HG02798 (cell line): ENCODE measurements around the gene CYP27B1.

Experiments
- ATAC-seq: cut with Tn5 transposase; IDR thresholded peaks from one replicate; pipeline ENCODE4 v1.9.1; 2021; ENCODE audit warnings: mild to moderate bottlenecking; ENCODE audit not compliant: unreplicated experiment, poor library complexity

CYP27B1 gene, protein sequence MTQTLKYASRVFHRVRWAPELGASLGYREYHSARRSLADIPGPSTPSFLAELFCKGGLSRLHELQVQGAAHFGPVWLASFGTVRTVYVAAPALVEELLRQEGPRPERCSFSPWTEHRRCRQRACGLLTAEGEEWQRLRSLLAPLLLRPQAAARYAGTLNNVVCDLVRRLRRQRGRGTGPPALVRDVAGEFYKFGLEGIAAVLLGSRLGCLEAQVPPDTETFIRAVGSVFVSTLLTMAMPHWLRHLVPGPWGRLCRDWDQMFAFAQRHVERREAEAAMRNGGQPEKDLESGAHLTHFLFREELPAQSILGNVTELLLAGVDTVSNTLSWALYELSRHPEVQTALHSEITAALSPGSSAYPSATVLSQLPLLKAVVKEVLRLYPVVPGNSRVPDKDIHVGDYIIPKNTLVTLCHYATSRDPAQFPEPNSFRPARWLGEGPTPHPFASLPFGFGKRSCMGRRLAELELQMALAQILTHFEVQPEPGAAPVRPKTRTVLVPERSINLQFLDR

DNA sequence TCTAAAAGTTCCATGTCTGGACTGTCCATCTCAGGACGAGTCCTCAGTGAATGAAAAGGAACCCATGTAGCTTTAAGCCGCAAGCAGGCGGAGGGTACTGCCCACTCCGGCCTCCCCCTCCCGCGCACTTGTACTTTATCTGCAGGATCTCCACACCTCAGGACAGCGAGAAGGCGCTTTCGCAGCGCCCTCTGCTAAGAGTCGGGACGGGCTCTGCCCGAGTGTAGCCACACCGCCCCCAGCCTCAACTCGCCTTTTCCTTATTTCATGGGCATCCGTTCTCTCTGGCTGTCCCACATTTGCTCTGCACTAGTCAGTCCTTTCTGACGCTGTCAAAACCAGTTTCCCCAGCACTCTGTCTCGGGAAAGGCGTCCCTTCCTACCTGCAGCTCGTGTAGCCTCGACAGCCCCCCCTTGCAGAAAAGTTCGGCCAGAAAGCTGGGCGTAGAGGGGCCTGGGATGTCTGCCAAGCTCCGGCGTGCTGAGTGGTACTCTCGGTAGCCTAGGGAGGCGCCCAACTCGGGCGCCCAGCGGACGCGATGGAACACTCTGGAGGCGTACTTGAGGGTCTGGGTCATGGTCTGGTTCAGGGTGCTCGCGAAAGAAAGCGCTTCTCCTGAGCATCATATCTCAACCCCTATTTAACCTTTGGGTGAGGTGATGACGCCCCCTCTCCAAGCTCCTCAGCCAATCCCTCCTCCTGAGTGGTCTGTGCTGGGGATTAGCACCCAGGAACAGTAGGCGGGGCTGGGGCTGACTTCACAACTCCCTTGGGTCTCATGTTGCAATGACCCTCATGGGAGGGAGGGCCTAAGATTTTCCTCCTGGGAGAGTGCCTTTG lies at the start of gene CYP27B1:
Gene CYP27B1, minus strand, starts transcription at position 615 of the 841 bp plus-strand sequence. Its CDS starts 37 bp downstream, at position 578.
- ATAC-seq, result no peak

DNA sequence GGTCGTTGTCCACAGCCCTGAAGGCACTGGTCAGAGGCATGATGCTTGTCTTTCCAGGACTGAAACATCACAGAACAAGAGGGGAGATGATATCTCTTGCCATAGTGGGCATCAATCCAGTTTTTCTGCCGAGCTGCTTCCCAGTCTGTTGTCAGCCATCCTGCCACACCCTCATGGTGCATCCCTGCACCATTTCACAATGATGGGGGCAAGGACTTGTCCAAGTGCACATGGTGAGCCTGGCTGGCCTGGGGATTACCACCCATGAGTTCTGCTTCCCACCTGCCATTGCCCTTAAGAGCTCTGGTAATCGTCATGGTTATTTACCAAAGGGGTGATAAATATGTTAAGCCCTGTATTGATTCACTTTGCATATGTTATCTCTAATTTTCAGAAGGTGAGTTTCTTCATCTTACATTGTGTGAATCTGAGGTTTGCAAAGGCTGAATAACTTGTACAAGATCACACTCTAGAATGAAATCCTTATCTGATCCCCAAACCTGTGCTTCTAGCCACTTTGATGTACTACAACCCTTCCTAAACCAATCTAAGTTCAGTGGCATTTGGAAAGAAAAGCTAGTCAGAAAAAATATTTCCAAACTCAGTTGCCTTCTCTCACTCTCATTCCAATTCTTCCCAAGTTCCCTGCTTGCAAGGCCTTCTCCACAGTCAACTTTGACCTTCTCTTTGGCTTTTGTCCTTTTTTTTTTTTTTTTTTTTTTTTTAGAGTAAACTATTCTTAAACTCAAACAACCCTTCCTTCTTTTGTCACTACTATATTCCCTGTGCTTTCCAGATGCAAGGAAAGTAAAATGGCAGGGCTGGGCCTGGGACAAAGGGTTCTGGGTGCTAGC lies 49.4 kb upstream of the CYP27B1 start:
- ATAC-seq, result no peak

DNA sequence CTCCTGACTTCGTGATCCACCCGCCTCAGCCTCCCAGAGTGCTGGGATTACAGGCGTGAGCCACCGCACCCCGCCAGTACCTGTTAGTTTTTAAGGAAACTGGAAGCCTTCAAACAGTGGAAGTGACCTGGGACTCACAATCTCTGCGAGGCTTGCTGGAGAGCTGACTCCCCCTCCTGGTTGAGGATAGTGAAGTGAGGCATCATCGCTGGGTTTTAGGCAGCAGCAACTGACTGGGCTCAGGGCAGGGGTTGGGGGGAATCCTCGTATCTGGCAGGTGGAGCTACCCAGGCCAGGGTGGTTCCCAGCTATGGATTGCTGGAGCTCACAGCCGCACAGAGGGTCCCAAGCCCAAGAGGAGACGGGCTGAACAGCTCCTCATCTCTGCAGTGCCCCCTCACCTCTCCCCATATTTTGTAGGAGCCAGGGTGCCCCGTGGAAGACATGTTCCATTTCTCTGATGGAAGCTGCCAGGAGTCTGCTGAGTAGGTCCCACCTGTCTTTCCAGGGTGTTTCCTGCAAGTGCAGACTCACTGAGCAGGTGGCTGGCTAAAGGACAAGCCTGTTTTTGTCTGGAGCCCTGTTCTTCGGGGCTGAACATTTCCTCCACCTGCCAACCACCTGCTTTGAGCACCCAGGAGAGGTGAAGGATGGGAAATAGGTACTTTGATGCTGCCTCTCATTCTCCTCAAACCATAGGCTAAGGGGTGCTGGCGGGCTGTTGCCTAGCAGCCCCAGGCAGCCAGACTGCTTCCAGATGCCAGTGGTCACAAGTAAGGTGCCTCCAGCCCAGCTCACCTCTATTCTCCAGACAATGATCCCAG lies 48.5 kb upstream of the CYP27B1 start:
- no peak for ATAC-seq

DNA sequence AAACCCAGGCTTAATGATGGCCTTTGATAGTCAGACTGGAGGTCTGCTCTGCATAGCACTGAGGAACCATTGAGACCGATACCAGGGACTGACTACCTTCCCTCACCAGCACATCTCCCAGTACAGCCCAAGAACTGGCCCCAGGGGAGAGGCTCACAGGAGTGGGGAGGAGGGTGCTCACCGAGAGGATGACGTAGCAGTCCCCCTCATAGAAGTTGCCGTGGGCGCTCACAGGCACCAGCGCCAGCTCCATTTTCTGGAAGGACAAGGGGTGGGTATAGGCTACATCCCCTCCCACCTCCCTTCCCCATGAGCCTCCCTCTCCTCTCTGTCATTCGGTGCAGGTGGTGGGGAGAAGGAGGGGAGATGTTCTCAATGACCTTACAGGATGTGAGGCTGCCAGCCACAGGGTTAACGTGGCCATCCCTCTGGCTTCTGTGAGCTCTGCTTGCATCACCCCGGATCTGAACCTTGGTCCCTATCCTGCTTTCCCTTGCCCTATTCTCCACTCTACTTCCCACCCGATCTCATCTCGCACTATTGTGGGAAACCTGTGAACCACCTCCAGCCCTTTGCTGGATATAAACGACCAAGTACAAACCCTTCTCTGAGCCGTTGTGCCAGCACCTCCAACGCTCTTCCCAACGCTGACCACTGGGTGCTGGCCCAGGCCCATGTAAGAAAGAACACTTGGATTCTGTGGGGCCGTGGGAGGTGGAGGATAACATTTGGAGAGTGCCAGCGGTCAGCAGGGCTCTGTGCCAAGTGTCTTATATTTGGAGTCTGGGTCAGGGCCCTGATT lies 47.3 kb upstream of the CYP27B1 start:
- ATAC-seq, result no peak

DNA sequence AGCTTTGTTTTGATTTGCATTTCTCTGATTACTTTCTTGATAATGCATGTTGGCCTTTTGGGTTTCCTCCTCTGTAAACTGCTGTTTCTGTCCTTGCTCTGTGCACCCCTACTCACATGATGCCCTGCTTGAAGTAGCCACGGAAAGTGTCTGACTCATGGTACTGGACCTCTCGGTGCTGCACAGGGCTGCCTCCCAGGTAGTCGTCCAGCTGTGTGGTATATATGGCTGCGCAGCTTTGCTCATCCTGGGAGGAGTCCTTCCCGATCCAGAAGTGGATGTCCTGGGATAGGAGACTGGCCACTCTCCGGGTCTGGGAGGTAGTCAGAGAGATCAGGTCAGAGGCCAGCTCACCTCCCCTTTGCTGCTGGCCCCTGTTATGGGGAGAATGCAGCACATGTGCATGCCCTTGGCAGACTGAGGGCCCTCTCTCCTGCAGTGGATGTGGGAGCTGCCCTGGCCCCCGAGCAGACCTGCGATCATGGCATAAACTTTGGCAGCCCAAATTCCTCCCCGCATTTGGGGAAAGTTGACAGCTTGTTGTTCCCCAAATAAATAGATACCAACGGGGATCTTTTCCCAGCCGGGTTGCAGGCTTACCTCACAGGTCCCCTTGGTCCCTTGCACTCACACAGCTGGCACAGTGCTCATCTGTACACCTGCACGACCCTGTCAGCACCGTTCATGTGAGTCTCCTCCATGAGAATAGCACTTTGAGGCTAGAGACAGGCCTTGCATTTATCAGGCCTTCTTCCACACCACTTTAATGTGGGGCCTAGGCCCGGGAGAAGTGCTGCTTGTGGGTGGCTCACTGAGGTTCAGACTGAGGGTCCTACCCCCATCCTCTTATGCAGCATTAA lies 46.5 kb upstream of the CYP27B1 start:
- ATAC-seq, result no peak

DNA sequence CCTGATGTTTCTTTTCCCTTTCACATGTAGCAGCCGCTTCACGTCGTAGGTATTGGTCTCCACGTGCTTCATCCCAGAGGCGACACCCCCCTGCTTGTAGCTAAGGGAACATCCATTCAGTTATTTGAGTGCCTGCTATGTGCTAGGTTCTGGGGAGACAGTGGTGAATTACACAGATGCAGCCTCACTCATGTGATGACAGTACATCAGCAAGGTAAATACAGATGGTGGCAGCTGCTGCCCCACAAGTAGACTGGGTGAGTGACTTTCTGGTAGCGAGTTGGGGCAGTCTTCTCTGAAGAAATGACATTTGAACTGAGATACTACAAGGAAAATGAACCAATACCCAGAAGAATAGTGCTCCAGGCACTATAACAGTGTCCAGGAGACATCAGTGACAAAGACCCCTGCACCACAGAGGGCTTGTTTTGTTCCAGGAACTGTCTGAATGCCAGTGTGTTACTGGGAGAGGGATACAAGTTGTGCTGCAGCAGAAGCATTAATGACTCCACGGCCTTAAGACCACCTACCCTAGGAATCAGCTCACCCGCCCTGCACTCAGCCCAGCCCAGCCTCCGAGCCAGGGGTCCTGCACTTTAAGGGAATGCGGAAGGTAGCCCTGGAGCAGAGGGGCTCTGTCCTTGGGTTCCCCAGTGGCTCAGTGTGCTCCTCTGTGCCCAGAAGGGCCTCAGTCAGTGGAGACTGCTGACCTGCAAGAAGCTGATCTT lies 44.3 kb upstream of the CYP27B1 start:
- ATAC-seq, result no peak

DNA sequence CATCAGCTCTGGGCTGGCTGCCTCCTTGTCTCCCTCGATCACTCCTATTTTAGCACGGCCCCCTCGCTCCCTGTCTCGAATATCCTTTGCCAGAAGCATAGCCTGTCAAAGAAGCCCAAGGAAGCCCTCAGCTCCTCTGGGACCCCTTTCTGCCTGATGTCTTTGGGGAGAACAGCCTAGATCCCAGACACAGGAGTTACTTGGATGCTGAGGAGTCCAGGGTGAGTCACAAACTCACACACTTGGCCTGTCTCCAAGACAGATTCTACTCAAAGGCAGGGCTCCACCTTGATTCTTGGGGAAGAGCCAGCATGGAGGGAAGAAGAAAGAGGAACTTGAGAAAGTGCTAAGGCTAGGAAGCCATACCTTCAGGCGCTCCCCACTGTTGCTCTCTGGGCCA lies 43.6 kb upstream of the CYP27B1 start:
- ATAC-seq, result no peak

DNA sequence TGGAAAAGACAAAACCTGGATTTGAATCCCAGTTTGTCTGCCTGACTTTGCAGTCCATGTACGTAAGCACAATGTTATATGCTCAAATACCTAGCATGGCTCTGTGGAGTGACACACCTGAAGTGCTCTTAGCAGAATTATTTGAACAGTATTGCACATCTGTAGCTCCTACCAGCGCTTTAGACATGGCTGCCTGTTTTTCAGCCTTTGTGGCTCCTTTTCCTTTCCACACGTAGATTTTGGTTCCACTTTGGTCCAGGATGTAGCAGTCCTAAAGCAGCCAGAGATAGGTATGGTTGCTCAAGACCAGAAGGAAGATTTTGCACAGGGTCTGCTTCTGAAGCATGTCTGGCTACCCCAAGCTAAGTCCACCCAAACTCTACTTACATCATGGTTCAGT lies 42.5 kb upstream of the CYP27B1 start:
- ATAC-seq, result no peak

DNA sequence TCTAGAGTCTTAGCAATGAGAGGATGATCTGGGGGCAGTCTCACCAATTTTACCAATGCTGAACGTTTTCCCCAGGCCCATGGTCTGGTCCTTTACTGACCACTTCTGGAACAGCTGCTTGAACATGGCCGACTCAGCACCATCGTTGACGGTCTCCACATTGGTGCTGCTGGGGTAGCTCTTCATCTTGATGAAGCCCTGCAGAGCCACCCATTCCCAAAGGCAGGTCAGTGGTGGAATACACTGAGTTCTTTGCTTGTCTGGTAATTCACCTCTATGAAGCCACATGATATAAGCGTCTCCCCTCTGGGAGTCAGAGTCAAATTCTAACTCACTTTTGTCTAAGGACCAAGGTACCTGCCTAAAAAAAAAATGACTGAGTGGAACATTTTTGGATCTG lies 41.5 kb upstream of the CYP27B1 start:
- ATAC-seq, result no peak

DNA sequence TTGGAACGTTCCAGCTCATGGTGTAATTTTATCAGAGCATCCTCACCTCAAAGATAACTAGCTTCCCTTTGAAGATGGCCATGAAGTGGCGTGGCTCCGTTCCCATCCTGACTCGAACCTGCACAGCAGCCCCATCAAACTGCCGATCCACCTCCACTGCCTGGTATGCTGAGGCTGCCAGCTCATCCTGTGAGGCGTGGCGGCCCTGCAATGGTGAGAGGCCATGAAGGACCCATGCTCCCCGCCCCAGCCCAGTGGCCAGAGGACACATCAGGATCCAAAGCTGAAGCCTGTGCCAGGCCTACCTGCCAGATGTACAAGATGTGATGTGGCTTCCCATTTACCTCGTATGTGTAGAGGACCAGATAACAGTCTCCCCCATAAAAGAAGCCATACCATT lies 40.4 kb upstream of the CYP27B1 start:
- no peak for ATAC-seq

DNA sequence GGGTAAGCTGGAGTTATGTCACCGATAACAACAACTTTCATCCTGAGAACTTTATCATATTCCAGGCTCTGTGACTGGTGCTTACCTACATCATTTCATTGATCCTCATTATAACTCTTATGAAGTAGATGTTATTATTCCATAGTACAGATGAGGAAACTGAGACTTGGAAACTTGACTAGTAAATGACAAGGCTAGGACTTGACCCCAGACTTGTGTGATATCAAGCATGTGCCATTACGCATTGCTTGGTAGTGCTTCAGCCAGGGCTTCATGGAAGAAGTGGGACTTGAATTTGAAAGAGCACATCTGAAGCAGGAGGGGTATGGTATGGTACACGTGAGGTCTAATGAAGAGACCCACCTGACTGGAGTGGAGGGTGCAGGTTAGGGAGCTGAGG lies 39.8 kb upstream of the CYP27B1 start:
- no peak for ATAC-seq

DNA sequence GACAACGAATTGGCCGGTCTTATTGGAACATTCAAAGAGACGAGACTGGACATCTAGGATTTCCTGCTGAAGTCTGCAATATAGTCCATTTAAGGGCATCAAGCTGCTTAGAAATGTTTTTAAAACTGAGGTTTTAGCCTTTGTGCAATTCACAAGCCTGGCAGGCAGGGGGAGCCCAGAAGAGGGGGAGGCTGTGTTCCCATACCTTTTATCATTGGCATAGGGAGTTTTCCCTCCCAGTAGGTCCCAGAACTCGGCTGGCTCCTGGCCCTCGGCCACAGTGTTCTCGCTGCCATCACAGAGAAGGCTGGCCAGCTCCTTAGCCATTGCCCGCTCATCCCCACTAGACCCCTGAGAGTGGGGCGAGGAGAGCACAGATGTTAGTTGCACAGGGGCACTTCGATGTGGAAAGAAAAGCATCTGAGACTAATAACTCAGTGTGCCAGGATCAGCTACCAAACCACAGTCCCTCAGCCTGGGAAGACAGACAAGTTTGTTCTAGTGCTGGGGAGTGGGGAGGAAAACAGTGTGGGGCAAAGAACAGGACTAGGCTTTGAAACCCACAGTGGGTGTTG lies 36.5 kb upstream of the CYP27B1 start:
- ATAC-seq, result no peak

DNA sequence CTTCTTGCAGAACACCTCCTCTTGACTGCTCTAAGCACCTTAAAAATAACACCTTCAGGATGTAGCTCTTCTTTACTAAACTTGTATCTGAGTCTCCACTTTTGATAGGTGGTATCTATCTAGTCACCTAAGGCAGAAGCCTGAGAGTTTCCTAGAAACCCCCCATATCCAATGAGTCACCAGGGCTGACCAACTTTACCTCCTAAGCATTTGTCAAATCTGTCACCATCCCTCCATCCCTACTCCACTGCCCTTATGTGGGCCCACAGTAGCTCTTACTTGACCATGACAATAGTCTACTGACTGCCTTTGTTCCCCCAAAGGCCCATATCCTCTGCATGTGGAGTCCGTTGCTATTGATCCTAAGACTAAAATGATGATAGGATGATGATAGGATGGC lies 35.7 kb upstream of the CYP27B1 start:
- ATAC-seq, result no peak

DNA sequence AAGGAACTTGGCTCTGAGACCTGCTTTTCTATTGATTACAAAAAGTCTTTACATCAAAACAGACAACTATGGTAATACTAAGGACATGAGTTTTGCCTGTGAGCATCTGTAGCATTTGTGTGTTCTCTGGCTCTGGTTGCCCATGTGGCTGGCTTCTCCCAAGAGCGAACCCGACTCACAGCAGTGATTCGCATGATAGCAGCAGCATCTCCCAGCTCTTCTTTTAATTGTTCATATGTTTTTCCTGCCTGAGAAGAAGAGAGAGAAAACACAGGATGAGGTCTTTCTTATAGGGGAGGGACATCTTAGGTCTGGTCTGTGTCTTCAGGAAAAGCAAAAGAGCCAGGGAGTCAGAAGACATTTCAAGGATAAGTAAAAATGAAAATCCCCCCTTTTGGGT lies 34.1 kb upstream of the CYP27B1 start:
- ATAC-seq, result no peak

DNA sequence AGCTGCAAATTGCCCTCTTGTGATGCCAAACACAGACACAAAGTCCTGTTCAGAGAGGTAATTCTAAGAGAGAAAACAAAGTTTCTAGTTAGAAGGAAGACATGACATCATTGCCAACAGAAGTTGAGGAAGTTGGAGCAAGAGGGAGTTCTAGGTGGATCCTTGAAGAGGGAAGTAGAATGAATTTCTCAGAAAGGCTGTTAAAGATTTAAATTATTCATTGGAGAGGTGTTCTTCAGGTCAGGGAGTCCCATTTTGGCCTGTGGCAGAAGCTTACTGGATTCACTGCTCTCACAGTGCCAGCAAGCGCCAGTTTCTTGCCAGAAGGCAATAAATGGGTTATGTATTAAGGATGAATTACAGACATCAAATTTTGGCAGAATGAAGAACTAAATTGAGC lies 31.1 kb upstream of the CYP27B1 start:
- no peak for ATAC-seq

DNA sequence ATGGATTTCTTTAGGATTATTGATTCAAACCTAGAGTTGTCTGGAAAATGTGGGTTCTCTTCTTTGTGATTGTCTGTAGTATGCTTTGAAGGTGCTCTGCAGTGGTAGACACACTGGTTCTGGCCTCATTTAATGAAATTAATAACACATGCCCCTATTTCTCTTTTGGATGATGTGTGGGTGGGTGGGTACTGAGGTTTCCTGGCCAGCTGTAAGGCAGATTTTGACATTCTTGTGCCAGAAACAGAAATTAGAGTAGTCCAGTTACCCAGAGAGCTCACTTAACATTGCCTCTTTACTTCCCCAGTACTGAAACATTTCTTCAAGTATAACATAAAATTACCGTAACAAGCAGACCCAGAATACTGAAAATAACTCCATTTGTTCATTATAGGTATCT lies 30.1 kb upstream of the CYP27B1 start:
- no peak for ATAC-seq

DNA sequence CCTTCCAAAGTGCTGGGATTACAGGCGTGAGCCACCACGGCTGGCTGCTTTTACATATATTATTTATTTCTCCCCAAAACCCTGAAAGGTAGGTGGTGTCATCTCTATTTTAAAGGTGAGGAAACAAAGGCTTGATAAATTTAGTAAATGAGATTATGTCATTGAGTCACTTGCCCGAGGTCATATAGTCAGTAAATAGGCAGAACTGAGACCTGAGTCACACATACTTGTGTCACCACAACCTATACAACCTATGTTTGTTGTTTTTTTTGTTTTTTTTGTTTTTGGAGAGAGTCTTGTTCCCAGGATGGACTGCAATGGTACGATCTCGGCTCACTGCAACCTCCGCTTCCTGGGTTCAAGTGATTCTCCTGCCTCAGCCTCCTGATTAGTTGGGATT lies 28.5 kb upstream of the CYP27B1 start:
- no peak for ATAC-seq
